HL-60 (cell line): ENCODE data around the gene ZNF385A.

Experiments
- DNase-seq, 2 experiments: peaks; one replicate each; pipeline ENCODE4 v3.0.0-alpha.2; 2010 to 2020; ENCODE audit warnings: low read depth in 1 of 2, low spot score in 1 of 2
- H3K27ac ChIP-seq: fragments of 250-450 bp; sonication (Bioruptor Pico); replicated peaks from 2 replicates; pipeline ENCODE4 v1.5.1; 2020; ENCODE audit warnings: mild to moderate bottlenecking, moderate library complexity
- H3K27me3 ChIP-seq: fragments of 250-450 bp; sonication (Bioruptor Pico); 2 replicates; pipeline ENCODE4 v1.5.1; 2021; ENCODE audit warnings: mild to moderate bottlenecking, moderate library complexity; ENCODE audit not compliant: insufficient read depth, poor library complexity, severe bottlenecking
- H3K4me3 ChIP-seq: replicated peaks from 2 replicates; pipeline ENCODE4 v1.5.1; 2011; ENCODE audit warnings: mild to moderate bottlenecking, control low read depth, low read length; ENCODE audit not compliant: insufficient read depth
- CTCF ChIP-seq: IDR thresholded peaks from one replicate; pipeline ENCODE4 v1.5.1; 2011; ENCODE audit warnings: low read length, control low read depth, inconsistent platforms; ENCODE audit not compliant: insufficient read depth
- GABPA ChIP-seq: IDR thresholded peaks from 2 replicates; pipeline ENCODE4 v1.6.1; 2012; ENCODE audit warnings: low read depth
- POLR2AphosphoS5 ChIP-seq: IDR thresholded peaks from 2 replicates; pipeline ENCODE4 v1.6.1; 2012; ENCODE audit warnings: low read depth
- REST ChIP-seq: IDR thresholded peaks from 2 replicates; pipeline ENCODE4 v1.6.1; 2012; ENCODE audit warnings: low read depth; ENCODE audit not compliant: insufficient replicate concordance
- SPI1 ChIP-seq: IDR thresholded peaks from 2 replicates; pipeline ENCODE4 v1.6.1; 2012; ENCODE audit warnings: low read depth, mild to moderate bottlenecking, borderline replicate concordance

The ZNF385A gene

GRCh38 chr12:54416687-54417603 lies 32.4 kb upstream of the ZNF385A start:
- H3K27ac ChIP-seq, result peak overlapping the region; percentile 88
- TF ChIP-seq GABPA (no peak), CTCF (no peak), POLR2AphosphoS5 (peak; percentile 41), REST (no peak), SPI1 (no peak)

GRCh38 chr12:54415221-54415929 lies 30.8 kb upstream of the ZNF385A start:
- H3K4me3 ChIP-seq, result no peak overlapping the region
- H3K27ac ChIP-seq, result peak overlapping the region; percentile 88
- TF ChIP-seq POLR2AphosphoS5, result 0 out of 2 replicates have a peak, but pooled peaks have one; percentile 12
- TF ChIP-seq SPI1, result no peak
- DNase-seq, result no peak
- H3K27me3 ChIP-seq, result no peaks in the 10 kb centered on the region

More at GRCh38 chr12:54416687-54417603, 32.4 kb upstream of the ZNF385A start:
- peak in 1 of 2 experiments; percentile 56 for DNase-seq
- Histone ChIP-seq H3K27me3 (no peaks in the 10 kb centered on the region), H3K4me3 (peak overlapping the region; percentile 89)

GRCh38 chr12:54413284-54414190 lies 29.0 kb upstream of the ZNF385A start:
- H3K27ac ChIP-seq, result peak overlapping the region; percentile 88

More at GRCh38 chr12:54413284-54414190, 29.0 kb upstream of the ZNF385A start:
- peak in 1 of 2 experiments; percentile 94 for DNase-seq
- peak; percentile 38; the same call in 1 of the 2 replicates for TF ChIP-seq SPI1
- no peak for TF ChIP-seq REST
- no peak for TF ChIP-seq POLR2AphosphoS5
- no peak for TF ChIP-seq CTCF
- no peak for TF ChIP-seq GABPA
- no peaks in the 10 kb centered on the region for H3K27me3 ChIP-seq
- H3K4me3 ChIP-seq, result peak overlapping the region; percentile 31
